ENCODE measurements around the gene PAFAH1B1. TPM values are rescaled to one million over a fixed set of nuclear protein-coding genes. Genes with fewer than 3 reads are reported as not detected.
A peak's percentile ranks its signal among the peaks of the same experiment; 100 is the strongest.

Gene PAFAH1B1
- total and polyA plus RNA-seq, 10 of the 15 experiments (the other 5 are each of a cell fraction or from before 2014, with no cell fraction given): 28.9 to 107 (median 49.1) TPM

- intact Hi-C loops (cut with micrococcal nuclease; ENCODE audit: unreplicated experiment): loop anchor here (2.0 kb wide), 1 partner anchor 317 kb away; no protein-coding TSS in a partner anchor
- peak overlapping the region; percentile 98 for H3K4me2 ChIP-seq (ENCODE audit: control insufficient read depth, insufficient read depth)
- H3K27ac ChIP-seq (ENCODE audit: control insufficient read depth, insufficient read depth): peak overlapping the region; percentile 68
- H2AFZ ChIP-seq (ENCODE audit: control insufficient read depth, low read depth, low read length): no peak overlapping the region
- POLR2A ChIA-PET: interaction anchor here (0.5 to 1.5 kb wide), 6 partner anchors 22 to 311 kb away, joined by 3 to 7 read pairs (median 3); partner anchors contain the start of genes METTL16 and PAFAH1B1
- peaks cover 69% of the 10 kb centered on the region for H3K79me2 ChIP-seq (ENCODE audit: control insufficient read depth, insufficient read depth, low read length)
- H4K20me1 ChIP-seq (ENCODE audit: control insufficient read depth, insufficient read depth): peaks cover 8% of the 10 kb centered on the region; the same call in 1 of the 2 replicates
- peaks cover 0 to 3% of the 10 kb centered on the region in 2 experiments; a peak in 2 of 4 replicates for H3K36me3 ChIP-seq (ENCODE audit: control insufficient read depth in 2 of 2, insufficient read depth in 2 of 2, low read length in 1 of 2)
- peaks cover 20% of the 10 kb centered on the region for H3K4me1 ChIP-seq (ENCODE audit: control insufficient read depth, insufficient read depth, low read length)
- ATAC-seq (peak; percentile 10), DNase-seq (ENCODE audit: low read depth, low spot score) (no peak), FAIRE-seq (peak; percentile 59)
- CTCF ChIA-PET: interaction anchor here (1.1 to 2.2 kb wide), 6 partner anchors 24 to 328 kb away, joined by 3 to 10 read pairs (median 3); no protein-coding TSS in a partner anchor
- in situ Hi-C loops (cut with MboI): no loop called here
- SMC1A ChIA-PET (ENCODE audit: uncharacterized antibody, unreplicated experiment): interaction anchor here (0.7 to 1.5 kb wide), 3 partner anchors 10 to 328 kb away, joined by 3 to 4 read pairs (median 4); no protein-coding TSS in a partner anchor
- WGBS (ENCODE audit: insufficient coverage, insufficient replicate concordance, low lambda C conversion rate, missing lambda C conversion rate): 0% methylated on average over 16 of the region's 16 CpGs
- TSS peak; percentile 65 for BruUV-seq (replicated peaks)
- H3K9me3 ChIP-seq (replicated peaks; ENCODE audit: control insufficient read depth, insufficient read depth, low read length): no peaks in the 10 kb centered on the region
- peak overlapping the region; percentile 85 for H3K9ac ChIP-seq (ENCODE audit: control insufficient read depth, insufficient read depth, low read length)
- H3K27me3 ChIP-seq (replicated peaks in 1 of 2; ENCODE audit: control insufficient read depth in 2 of 2, insufficient read depth in 2 of 2, low read length in 1 of 2): no peaks in the 10 kb centered on the region
- RAD21 ChIA-PET (ENCODE audit: unreplicated experiment): interaction anchor here (0.6 to 1.9 kb wide), 7 partner anchors 112 to 1143 kb away, joined by 3 to 8 read pairs (median 4); partner anchors contain the start of gene PAFAH1B1
- peak overlapping the region; percentile 95 for H3K4me3 ChIP-seq
- no peak for TF ChIP-seq CBX5 (IDR thresholded peaks at IDR 0.05; ENCODE audit: low read depth)
- TF ChIP-seq POLR2A (IDR thresholded peaks at IDR 0.05; ENCODE audit: low read depth, low read length): no peak; the same call in 1 of the 2 replicates
- TF ChIP-seq EP300 (IDR thresholded peaks at IDR 0.05; ENCODE audit: borderline replicate concordance in 1 of 2, control insufficient read depth in 1 of 2, low read depth in 2 of 2, low read length in 2 of 2): no peak
- no peak for TF ChIP-seq JUNB (IDR thresholded peaks at IDR 0.05)
- TF ChIP-seq CHD4 (IDR thresholded peaks at IDR 0.05): no peak
- TF ChIP-seq MEF2A (IDR thresholded peaks at IDR 0.05; ENCODE audit: insufficient read depth, low read depth, low read length): no peak
- TF ChIP-seq E2F4 (IDR thresholded peaks at IDR 0.05; ENCODE audit: low read depth, low read length): no peak
- TF ChIP-seq IRF3 (IDR thresholded peaks at IDR 0.05): no peak
- TF ChIP-seq EGR1 (IDR thresholded peaks at IDR 0.05; ENCODE audit: borderline replicate concordance in 1 of 2, low read depth in 2 of 2, low read length in 2 of 2): no peak
- TF ChIP-seq RFX5 (IDR thresholded peaks at IDR 0.05; ENCODE audit: low read depth, low read length): no peak
- TF ChIP-seq NFXL1 (IDR thresholded peaks at IDR 0.05; ENCODE audit: borderline replicate concordance): no peak
- no peak for TF ChIP-seq IKZF1 (conservative IDR thresholded peaks at IDR 0.05)
- TF ChIP-seq SUZ12 (IDR thresholded peaks at IDR 0.05; ENCODE audit: unreplicated experiment): no peak
- TF ChIP-seq NBN (IDR thresholded peaks at IDR 0.05): no peak
- no peak for TF ChIP-seq GATAD2B (conservative IDR thresholded peaks at IDR 0.05; ENCODE audit: low read depth)
- no peak for TF ChIP-seq STAT3 (IDR thresholded peaks at IDR 0.05; ENCODE audit: low read depth, low read length)
- TF ChIP-seq ZNF384 (IDR thresholded peaks at IDR 0.05; ENCODE audit: borderline replicate concordance, low read depth, low read length): no peak
- no peak for TF ChIP-seq BRCA1 (IDR thresholded peaks at IDR 0.05; ENCODE audit: low read depth, low read length)
Observed at GRCh38 chr17:2710071-2710802, 116.8 kb downstream of the PAFAH1B1 start.
